ENCODE measurements around the gene MTOR. TPM values are rescaled to one million over a fixed set of nuclear protein-coding genes. Genes with fewer than 3 reads are reported as not detected.
A peak's percentile ranks its signal among the peaks of the same experiment; 100 is the strongest.

The MTOR gene
- total and polyA plus RNA-seq, 10 of the 15 experiments (the other 5 are each of a cell fraction or from before 2014, with no cell fraction given) = 6.6 to 41.8 (median 29.8) TPM

DNA sequence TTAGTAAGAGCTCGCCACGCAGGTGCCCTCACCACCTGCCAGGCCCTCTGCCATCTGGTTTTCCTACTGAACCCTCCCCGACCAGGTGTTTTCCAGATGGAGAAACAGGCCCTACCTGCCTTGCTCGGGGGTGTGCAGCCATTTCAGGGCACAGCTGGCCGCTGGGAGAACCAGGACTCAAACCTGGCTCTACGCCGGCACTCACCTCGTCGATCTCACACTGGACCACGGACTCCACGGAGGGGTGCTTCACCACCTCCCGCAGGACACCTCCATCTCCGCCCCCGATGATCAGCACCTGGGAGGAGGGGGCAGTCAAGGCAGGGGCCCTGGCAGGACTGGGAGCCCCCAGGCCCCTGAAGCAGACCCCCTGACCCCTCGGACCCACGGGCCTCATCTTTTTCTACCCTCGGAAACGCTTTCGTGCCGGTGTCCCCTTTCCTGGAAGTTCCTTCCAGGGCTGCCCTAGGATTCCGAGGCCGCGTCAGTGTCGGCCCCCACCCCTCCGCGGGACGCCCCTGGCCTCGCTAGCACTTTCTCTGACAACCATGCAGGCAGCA is 203.7 kb downstream of the MTOR start:
- CTCF ChIA-PET = interaction anchor here (0.6 to 2.3 kb wide), 5 partner anchors 14 to 598 kb away, joined by 3 to 10 read pairs (median 4); no protein-coding TSS in a partner anchor
- ATAC-seq (no peak), FAIRE-seq (no peak), DNase-seq (ENCODE audit: low read depth, low spot score) (no peak)
- Histone ChIP-seq H2AFZ (ENCODE audit: control insufficient read depth, low read depth, low read length) (no peak overlapping the region), H3K27me3 (replicated peaks in 1 of 2; ENCODE audit: control insufficient read depth in 2 of 2, insufficient read depth in 2 of 2, low read length in 1 of 2) (no peaks in the 10 kb centered on the region), H3K4me1 (ENCODE audit: control insufficient read depth, insufficient read depth, low read length) (peaks cover 22% of the 10 kb centered on the region), H3K36me3 (ENCODE audit: control insufficient read depth in 2 of 2, insufficient read depth in 2 of 2, low read length in 1 of 2) (peaks cover 4% of the 10 kb centered on the region in 2 experiments; a peak in 3 of 4 replicates), H4K20me1 (ENCODE audit: control insufficient read depth, insufficient read depth) (no peaks in the 10 kb centered on the region), H3K79me2 (ENCODE audit: control insufficient read depth, insufficient read depth, low read length) (peaks cover 35% of the 10 kb centered on the region), H3K4me2 (ENCODE audit: control insufficient read depth, insufficient read depth) (peak overlapping the region; percentile 89), H3K27ac (ENCODE audit: control insufficient read depth, insufficient read depth) (peak overlapping the region; percentile 66), H3K9me3 (replicated peaks; ENCODE audit: control insufficient read depth, insufficient read depth, low read length) (no peaks in the 10 kb centered on the region), H3K9ac (ENCODE audit: control insufficient read depth, insufficient read depth, low read length) (peak overlapping the region; percentile 71), H3K4me3 (peak overlapping the region; percentile 95)
- RAD21 ChIA-PET (ENCODE audit: unreplicated experiment) = no interaction called here
- WGBS (ENCODE audit: insufficient coverage, insufficient replicate concordance, low lambda C conversion rate, missing lambda C conversion rate) = 26% methylated on average over 24 of the region's 28 CpGs
- POLR2A ChIA-PET = no interaction called here
- in situ Hi-C loops (cut with MboI) = no loop called here
- intact Hi-C loops (cut with micrococcal nuclease; ENCODE audit: unreplicated experiment) = no loop called here
- SMC1A ChIA-PET (ENCODE audit: uncharacterized antibody, unreplicated experiment) = interaction anchor here (3.5 kb wide), 1 partner anchor 21 kb away, joined by 17 read pairs; no protein-coding TSS in a partner anchor
- TSS peak; percentile 64 for BruUV-seq (replicated peaks)
- TF ChIP-seq, protein P1, sequence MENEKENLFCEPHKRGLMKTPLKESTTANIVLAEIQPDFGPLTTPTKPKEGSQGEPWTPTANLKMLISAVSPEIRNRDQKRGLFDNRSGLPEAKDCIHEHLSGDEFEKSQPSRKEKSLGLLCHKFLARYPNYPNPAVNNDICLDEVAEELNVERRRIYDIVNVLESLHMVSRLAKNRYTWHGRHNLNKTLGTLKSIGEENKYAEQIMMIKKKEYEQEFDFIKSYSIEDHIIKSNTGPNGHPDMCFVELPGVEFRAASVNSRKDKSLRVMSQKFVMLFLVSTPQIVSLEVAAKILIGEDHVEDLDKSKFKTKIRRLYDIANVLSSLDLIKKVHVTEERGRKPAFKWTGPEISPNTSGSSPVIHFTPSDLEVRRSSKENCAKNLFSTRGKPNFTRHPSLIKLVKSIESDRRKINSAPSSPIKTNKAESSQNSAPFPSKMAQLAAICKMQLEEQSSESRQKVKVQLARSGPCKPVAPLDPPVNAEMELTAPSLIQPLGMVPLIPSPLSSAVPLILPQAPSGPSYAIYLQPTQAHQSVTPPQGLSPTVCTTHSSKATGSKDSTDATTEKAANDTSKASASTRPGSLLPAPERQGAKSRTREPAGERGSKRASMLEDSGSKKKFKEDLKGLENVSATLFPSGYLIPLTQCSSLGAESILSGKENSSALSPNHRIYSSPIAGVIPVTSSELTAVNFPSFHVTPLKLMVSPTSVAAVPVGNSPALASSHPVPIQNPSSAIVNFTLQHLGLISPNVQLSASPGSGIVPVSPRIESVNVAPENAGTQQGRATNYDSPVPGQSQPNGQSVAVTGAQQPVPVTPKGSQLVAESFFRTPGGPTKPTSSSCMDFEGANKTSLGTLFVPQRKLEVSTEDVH (IDR thresholded peaks at IDR 0.05; ENCODE audit: low read depth, partially characterized antibody) = no peak
- TF ChIP-seq POLR2A (IDR thresholded peaks at IDR 0.05; ENCODE audit: low read depth, low read length) = 0 out of 2 replicates have a peak, but pooled peaks have one; percentile 4

DNA sequence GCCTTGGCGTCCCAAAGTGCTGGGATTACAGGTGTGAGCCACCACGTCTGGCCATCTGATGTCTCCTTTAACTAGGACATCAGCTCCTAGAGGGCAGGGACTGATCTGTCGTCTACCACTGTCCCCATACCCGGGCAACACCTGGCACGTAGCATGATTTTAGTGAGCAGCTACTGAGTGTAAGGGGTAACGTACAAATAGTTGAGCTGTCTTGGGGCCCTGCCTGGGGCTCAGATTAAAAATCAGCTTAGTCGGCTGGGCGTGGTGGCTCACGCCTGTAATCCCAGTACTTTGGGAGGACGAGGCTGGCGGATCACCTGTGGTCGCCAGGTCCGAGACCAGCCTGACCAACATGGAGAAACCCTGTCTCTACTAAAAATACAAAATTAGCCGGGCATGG is 204.3 kb downstream of the MTOR start:
- ChIA-PET SMC1A (ENCODE audit: uncharacterized antibody, unreplicated experiment) (interaction anchor here (3.5 kb wide), 1 partner anchor 20 kb away, joined by 17 read pairs; no protein-coding TSS in a partner anchor), POLR2A (no interaction called here), CTCF (interaction anchor here (0.6 to 2.3 kb wide), 5 partner anchors 15 to 597 kb away, joined by 3 to 10 read pairs (median 4); no protein-coding TSS in a partner anchor), RAD21 (ENCODE audit: unreplicated experiment) (no interaction called here)
- ATAC-seq (no peak), DNase-seq (ENCODE audit: low read depth, low spot score) (no peak), FAIRE-seq (no peak)
- peak overlapping the region; percentile 89; the same call in 1 of the 2 replicates for H3K4me2 ChIP-seq (ENCODE audit: control insufficient read depth, insufficient read depth)
- H3K79me2 ChIP-seq (ENCODE audit: control insufficient read depth, insufficient read depth, low read length) = peaks cover 35% of the 10 kb centered on the region
- intact Hi-C loops (cut with micrococcal nuclease; ENCODE audit: unreplicated experiment) (no loop called here), in situ Hi-C loops (cut with MboI) (no loop called here)
- H3K4me1 ChIP-seq (ENCODE audit: control insufficient read depth, insufficient read depth, low read length) = peaks cover 20% of the 10 kb centered on the region
- peaks cover 4% of the 10 kb centered on the region in 2 experiments; a peak in 3 of 4 replicates for H3K36me3 ChIP-seq (ENCODE audit: control insufficient read depth in 2 of 2, insufficient read depth in 2 of 2, low read length in 1 of 2)
- no peaks in the 10 kb centered on the region for H3K9me3 ChIP-seq (replicated peaks; ENCODE audit: control insufficient read depth, insufficient read depth, low read length)
- no peak overlapping the region for H2AFZ ChIP-seq (ENCODE audit: control insufficient read depth, low read depth, low read length)
- BruUV-seq (replicated peaks) = no TSS peak
- H3K27me3 ChIP-seq (replicated peaks in 1 of 2; ENCODE audit: control insufficient read depth in 2 of 2, insufficient read depth in 2 of 2, low read length in 1 of 2) = no peaks in the 10 kb centered on the region
- no peaks in the 10 kb centered on the region for H4K20me1 ChIP-seq (ENCODE audit: control insufficient read depth, insufficient read depth)
- H3K27ac ChIP-seq (ENCODE audit: control insufficient read depth, insufficient read depth) = no peak overlapping the region
- H3K4me3 ChIP-seq = no peak overlapping the region
- 95% methylated on average over 14 of the region's 14 CpGs for WGBS (ENCODE audit: insufficient coverage, insufficient replicate concordance, low lambda C conversion rate, missing lambda C conversion rate)
- H3K9ac ChIP-seq (ENCODE audit: control insufficient read depth, insufficient read depth, low read length) = no peak overlapping the region
- no peak for TF ChIP-seq POLR2AphosphoS2 (IDR thresholded peaks at IDR 0.05; ENCODE audit: low read depth, low read length)
- no peak for TF ChIP-seq RB1 (IDR thresholded peaks at IDR 0.05; ENCODE audit: borderline replicate concordance)
- no peak for TF ChIP-seq ZNF217 (IDR thresholded peaks at IDR 0.05)
- no peak for TF ChIP-seq ZNF24 (IDR thresholded peaks at IDR 0.05)
- TF ChIP-seq, protein P2, sequence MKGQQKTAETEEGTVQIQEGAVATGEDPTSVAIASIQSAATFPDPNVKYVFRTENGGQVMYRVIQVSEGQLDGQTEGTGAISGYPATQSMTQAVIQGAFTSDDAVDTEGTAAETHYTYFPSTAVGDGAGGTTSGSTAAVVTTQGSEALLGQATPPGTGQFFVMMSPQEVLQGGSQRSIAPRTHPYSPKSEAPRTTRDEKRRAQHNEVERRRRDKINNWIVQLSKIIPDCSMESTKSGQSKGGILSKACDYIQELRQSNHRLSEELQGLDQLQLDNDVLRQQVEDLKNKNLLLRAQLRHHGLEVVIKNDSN (IDR thresholded peaks at IDR 0.05; ENCODE audit: borderline replicate concordance, extremely low read length, insufficient read depth, low read depth, low read length) = no peak
- no peak for TF ChIP-seq TCF3 (IDR thresholded peaks at IDR 0.05; ENCODE audit: borderline replicate concordance, insufficient read depth, low read depth, low read length)
- no peak for TF ChIP-seq IRF4 (IDR thresholded peaks at IDR 0.05; ENCODE audit: low read depth, low read length)
- TF ChIP-seq, protein P3, sequence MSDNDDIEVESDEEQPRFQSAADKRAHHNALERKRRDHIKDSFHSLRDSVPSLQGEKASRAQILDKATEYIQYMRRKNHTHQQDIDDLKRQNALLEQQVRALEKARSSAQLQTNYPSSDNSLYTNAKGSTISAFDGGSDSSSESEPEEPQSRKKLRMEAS (IDR thresholded peaks at IDR 0.05; ENCODE audit: low read depth, low read length) = no peak
